ELF-1 (cell line): ENCODE data around the gene THUMPD1.
"Not testable (repeated sequence)": the region's sequence is repeated elsewhere in the genome, so short reads cannot be mapped to it uniquely, and the experiment has no call there.

Source experiments
- DNase-seq: peaks from one replicate; pipeline ENCODE4 v3.0.0-alpha.2; 2016; ENCODE audit warnings: low read depth, low spot score

THUMPD1 gene

DNA sequence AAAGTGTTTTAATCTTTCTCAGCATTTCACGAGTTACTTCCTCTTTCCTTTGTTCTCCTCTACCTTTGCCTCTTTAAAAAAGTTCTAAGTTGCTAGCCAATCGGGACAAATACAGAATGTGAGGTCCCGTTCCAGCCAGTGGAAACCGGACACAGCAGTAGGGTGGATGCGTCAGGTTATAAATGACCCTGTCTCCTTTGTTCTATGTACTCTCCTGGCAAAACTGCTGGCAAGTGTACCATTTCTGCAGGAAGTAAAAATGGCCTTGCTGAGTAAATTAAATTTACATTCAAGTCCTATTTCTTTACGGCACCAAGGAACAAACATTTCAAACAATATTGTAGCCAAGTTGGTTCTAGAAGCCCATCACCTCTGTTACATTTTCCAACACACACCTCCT is 47.5 kb downstream of the THUMPD1 start:
- DNase-seq, result not testable (repeated sequence)

DNA sequence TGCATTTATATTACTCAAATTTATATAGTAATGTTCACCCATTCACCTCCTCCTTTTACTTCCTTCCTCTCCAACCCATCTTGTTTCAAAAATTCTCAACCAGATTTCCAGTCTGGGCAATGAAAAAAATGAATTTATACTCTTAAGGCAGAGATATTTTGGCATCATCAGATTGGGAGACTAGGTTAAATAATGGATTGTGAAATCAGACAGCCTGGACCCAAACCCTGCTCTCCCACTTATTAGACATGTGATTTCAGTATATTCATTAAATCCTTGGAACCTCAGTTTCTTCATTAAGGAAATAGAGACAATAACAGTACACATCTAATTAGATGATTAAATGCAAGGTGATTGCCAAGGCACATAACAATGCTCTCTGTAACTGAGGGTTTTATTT is 52.0 kb downstream of the THUMPD1 start:
- no peak for DNase-seq

DNA sequence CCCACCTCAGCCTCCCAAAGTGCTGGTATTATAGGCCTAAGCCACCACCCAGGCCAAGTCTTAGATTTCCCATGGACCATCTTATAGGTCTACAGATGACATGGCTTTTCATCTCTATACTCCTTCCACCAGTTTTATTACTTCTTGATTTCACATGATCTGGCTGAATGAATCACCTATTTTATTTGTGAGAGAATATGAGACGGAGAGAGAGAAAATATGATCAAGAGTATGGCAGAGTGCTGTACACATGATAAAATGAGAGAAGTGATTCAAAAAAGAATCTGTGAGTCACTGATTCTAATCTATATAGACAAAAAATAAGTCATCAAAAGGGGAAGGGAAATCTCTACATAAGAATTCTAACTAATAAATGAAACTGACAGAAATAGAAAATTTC is 57.8 kb downstream of the THUMPD1 start:
- DNase-seq, result no peak
